SU-DHL-6 (cell line): Measurements from ENCODE around the gene TNFRSF19.

ENCODE experiments used
- CTCF ChIP-seq: fragments of 200-600 bp; sonication (generic); IDR thresholded peaks from one replicate; pipeline ENCODE4 v1.5.1; 2017; ENCODE audit warnings: antibody characterized with exemption, mild to moderate bottlenecking, low read length, moderate library complexity; ENCODE audit not compliant: insufficient read depth, poor library complexity, severe bottlenecking
- EZH2phosphoT487 ChIP-seq: fragments of 200-600 bp; sonication (generic), shearing (Covaris generic); conservative IDR thresholded peaks from 2 replicates; pipeline ENCODE4 v1.6.1; 2018; ENCODE audit warnings: mild to moderate bottlenecking, antibody characterized with exemption, low read length, moderate library complexity, mixed read lengths

GRCh38 chr13:23610966-23611491, 40.8 kb downstream of the TNFRSF19 start:
- TF ChIP-seq CTCF (no peak), EZH2phosphoT487 (no peak)
